WTC11 (cell line): ENCODE measurements around the gene SLK. TPM values are rescaled to one million over a fixed set of nuclear protein-coding genes. Genes with fewer than 3 reads are reported as not detected.

Experiments
- ATAC-seq: fragments of 200-7000 bp; cut with Tn5 transposase; 2 replicates; pipeline ENCODE4 v1.10.0; 2021; ENCODE audit warnings: mild to moderate bottlenecking, moderate library complexity
- CTCF ChIA-PET: fragments of 300-600 bp; sonication (Branson Sonifier 250); formaldehyde crosslinking; loops from one replicate; lab custom pipeline; 2021; ENCODE audit warnings: antibody characterized with exemption; lab: Charles Lee
- POLR2A ChIA-PET: fragments of 350-600 bp; sonication (Branson Sonifier 250); formaldehyde crosslinking; loops from one replicate; lab custom pipeline; 2021; ENCODE audit warnings: antibody characterized with exemption; lab: Charles Lee
- DNase-seq: peaks from one replicate; pipeline ENCODE4 v3.0.0; 2021; ENCODE audit warnings: low spot score
- H3K27ac Mint-ChIP-seq: 2 replicates; pipeline ENCODE4 v1.8.0; 2021; ENCODE audit warnings: mixed read lengths
- H3K27me3 Mint-ChIP-seq: 2 replicates; pipeline ENCODE4 v1.8.0; 2021; ENCODE audit warnings: low read depth, mild to moderate bottlenecking, moderate library complexity, mixed read lengths
- H3K36me3 Mint-ChIP-seq: 2 replicates; pipeline ENCODE4 v1.8.0; 2021; ENCODE audit warnings: mixed read lengths
- H3K4me1 Mint-ChIP-seq: 2 replicates; pipeline ENCODE4 v1.8.0; 2022; ENCODE audit warnings: mixed read lengths
- H3K4me3 Mint-ChIP-seq: 2 replicates; pipeline ENCODE4 v1.8.0; 2021; ENCODE audit warnings: mild to moderate bottlenecking, moderate library complexity, mixed read lengths
- H3K9me3 Mint-ChIP-seq: 2 replicates; pipeline ENCODE4 v1.8.0; 2021; ENCODE audit warnings: mixed read lengths
- ATF6 ChIP-seq: sonication (generic); formaldehyde crosslinking; IDR thresholded peaks from 2 replicates; pipeline ENCODE4 v1.8.1; 2023; ENCODE audit warnings: mild to moderate bottlenecking, missing genetic modification reagents
- CDX4 ChIP-seq: fragments of 250-450 bp; sonication (Bioruptor Pico); IDR thresholded peaks from 2 replicates; pipeline ENCODE4 v1.9.0; 2021; ENCODE audit warnings: moderate library complexity, mild to moderate bottlenecking, inconsistent platforms, borderline replicate concordance
- CREB1 ChIP-seq: sonication (generic); formaldehyde crosslinking; IDR thresholded peaks from 2 replicates; pipeline ENCODE4 v1.8.0; 2023; ENCODE audit warnings: mild to moderate bottlenecking, missing genetic modification reagents
- FOXJ3 ChIP-seq: sonication (generic); formaldehyde crosslinking; IDR thresholded peaks from 2 replicates; pipeline ENCODE4 v1.9.0; 2021; ENCODE audit warnings: missing genetic modification reagents, mild to moderate bottlenecking, borderline replicate concordance
- FOXP4 ChIP-seq: sonication (generic); formaldehyde crosslinking; IDR thresholded peaks from 2 replicates; pipeline ENCODE4 v1.8.0; 2022; ENCODE audit warnings: mild to moderate bottlenecking, missing genetic modification reagents
- GTF2I ChIP-seq: fragments of 250-450 bp; sonication (Bioruptor Pico); conservative IDR thresholded peaks from 2 replicates; pipeline ENCODE4 v1.4.0; 2021; ENCODE audit warnings: mild to moderate bottlenecking
- IRF2 ChIP-seq: sonication (generic); formaldehyde crosslinking; IDR thresholded peaks from 2 replicates; pipeline ENCODE4 v1.8.0; 2022; ENCODE audit warnings: low read depth, missing genetic modification reagents, borderline replicate concordance
- MAX ChIP-seq: sonication (generic); formaldehyde crosslinking; IDR thresholded peaks from 2 replicates; pipeline ENCODE4 v1.8.0; 2022; ENCODE audit warnings: mild to moderate bottlenecking, missing genetic modification reagents
- MXD4 ChIP-seq: fragments of 250-450 bp; sonication (Bioruptor Pico); IDR thresholded peaks from 2 replicates; pipeline ENCODE4 v1.8.0; 2021; ENCODE audit warnings: mild to moderate bottlenecking, moderate library complexity, borderline replicate concordance
- NFATC4 ChIP-seq: fragments of 250-450 bp; sonication (Bioruptor Pico); IDR thresholded peaks from 2 replicates; pipeline ENCODE4 v1.9.0; 2021; ENCODE audit warnings: mild to moderate bottlenecking
- NR1H2 ChIP-seq: sonication (generic); formaldehyde crosslinking; IDR thresholded peaks from 2 replicates; pipeline ENCODE4 v1.9.0; 2021; ENCODE audit warnings: mild to moderate bottlenecking, moderate library complexity, missing genetic modification reagents
- NR3C1 ChIP-seq: sonication (generic); formaldehyde crosslinking; conservative IDR thresholded peaks from 2 replicates; pipeline ENCODE4 v1.8.1; 2023; ENCODE audit warnings: low read depth, mild to moderate bottlenecking, missing genetic modification reagents
- PRDM15 ChIP-seq: sonication (generic); formaldehyde crosslinking; IDR thresholded peaks from 2 replicates; pipeline ENCODE4 v1.8.0; 2022; ENCODE audit warnings: missing genetic modification reagents
- RELA ChIP-seq: sonication (generic); formaldehyde crosslinking; IDR thresholded peaks from 2 replicates; pipeline ENCODE4 v1.8.1; 2022; ENCODE audit warnings: missing genetic modification reagents, mild to moderate bottlenecking, borderline replicate concordance
- RORB ChIP-seq: fragments of 250-450 bp; sonication (Bioruptor Pico); IDR thresholded peaks from 2 replicates; pipeline ENCODE4 v1.9.0; 2021; ENCODE audit warnings: mild to moderate bottlenecking
- SMAD3 ChIP-seq: sonication (generic); formaldehyde crosslinking; IDR thresholded peaks from 2 replicates; pipeline ENCODE4 v1.8.0; 2022; ENCODE audit warnings: missing genetic modification reagents, mild to moderate bottlenecking, borderline replicate concordance
- SP1 ChIP-seq: sonication (generic); formaldehyde crosslinking; conservative IDR thresholded peaks from 2 replicates; pipeline ENCODE4 v1.8.1; 2022; ENCODE audit warnings: missing genetic modification reagents
- TCF7 ChIP-seq: sonication (generic); formaldehyde crosslinking; IDR thresholded peaks from 2 replicates; pipeline ENCODE4 v1.8.0; 2022; ENCODE audit warnings: mild to moderate bottlenecking, low read depth, missing genetic modification reagents, moderate library complexity
- ZBTB43 ChIP-seq: sonication (generic); formaldehyde crosslinking; IDR thresholded peaks from 2 replicates; pipeline ENCODE4 v1.8.1; 2023; ENCODE audit warnings: mild to moderate bottlenecking, missing genetic modification reagents
- ZNF121 ChIP-seq: sonication (generic); formaldehyde crosslinking; IDR thresholded peaks from 2 replicates; pipeline ENCODE4 v1.8.0; 2023; ENCODE audit warnings: missing genetic modification reagents
- ZNF423 ChIP-seq: fragments of 250-450 bp; sonication (Bioruptor Pico); IDR thresholded peaks from 2 replicates; pipeline ENCODE4 v2.1.2; 2022; ENCODE audit warnings: mild to moderate bottlenecking, moderate library complexity
- ZNF512 ChIP-seq: sonication (generic); formaldehyde crosslinking; IDR thresholded peaks from 2 replicates; pipeline ENCODE4 v1.8.1; 2022; ENCODE audit warnings: missing genetic modification reagents, borderline replicate concordance
- total RNA-seq: library from RNA; stranded (reverse); gene quantifications from 3 replicates; pipeline ENCODE4 v1.2.3, GENCODE V29; 2021

Gene SLK
- total RNA-seq, 1 experiment from 2014 or later: 19.2 TPM

GRCh38 chr10:104054430-104054829 is 87.5 kb downstream of the SLK start (continued):
- TF ChIP-seq CDX4 (CRISPR knock-in tag): no peak

GRCh38 chr10:104056619-104057273 is 89.8 kb downstream of the SLK start:
- ChIA-PET CTCF (interaction anchor here (1.0 to 5.2 kb wide), 11 partner anchors 8 to 218 kb away, joined by 3 to 35 read pairs (median 4); partner anchors contain the start of genes GSTO1 and SFR1), POLR2A (interaction anchor here (6.0 kb wide), 1 partner anchor 65 kb away, joined by 34 read pairs; the partner anchor contains the start of gene SFR1)
- no peaks in the 10 kb centered on the region; the same call in 1 of the 2 replicates for H3K27me3 Mint-ChIP-seq
- no peak overlapping the region for H3K4me3 Mint-ChIP-seq
- peaks cover 3% of the 10 kb centered on the region for H3K9me3 Mint-ChIP-seq
- TF ChIP-seq SMAD3: no peak
- no peak for TF ChIP-seq RELA (CRISPR knock-in tag)
- TF ChIP-seq ATF6 (CRISPR knock-in tag): 0 out of 2 replicates have a peak, but pooled peaks have one; percentile 55
- no peak for TF ChIP-seq IRF2 (CRISPR knock-in tag)
- TF ChIP-seq FOXJ3: no peak
- peak; percentile 77 for TF ChIP-seq ZNF121 (CRISPR knock-in tag)
- TF ChIP-seq NR3C1: no peak
- no peak for TF ChIP-seq MAX (CRISPR knock-in tag)
- no peak for TF ChIP-seq SP1 (CRISPR knock-in tag)
- no peak for TF ChIP-seq ZNF512 (CRISPR knock-in tag)
- TF ChIP-seq GTF2I (CRISPR knock-in tag): peak; percentile 92
- TF ChIP-seq CREB1 (CRISPR knock-in tag): no peak
- peak; percentile 36 for ATAC-seq
- H3K27ac Mint-ChIP-seq: no peak overlapping the region
- no peak for DNase-seq
- H3K36me3 Mint-ChIP-seq: no peaks in the 10 kb centered on the region
- H3K4me1 Mint-ChIP-seq: peaks cover 36% of the 10 kb centered on the region

GRCh38 chr10:104057717-104058116 is 90.8 kb downstream of the SLK start:
- Mint-ChIP-seq H3K27me3 (no peaks in the 10 kb centered on the region; the same call in 1 of the 2 replicates), H3K9me3 (peaks cover 4% of the 10 kb centered on the region), H3K4me3 (no peak overlapping the region), H3K27ac (no peak overlapping the region; the same call in 1 of the 2 replicates), H3K36me3 (no peaks in the 10 kb centered on the region), H3K4me1 (peaks cover 36% of the 10 kb centered on the region)
- ATAC-seq: peak; percentile 22
- POLR2A ChIA-PET: interaction anchor here (6.0 kb wide), 1 partner anchor 64 kb away, joined by 34 read pairs; the partner anchor contains the start of gene SFR1
- no peak for DNase-seq
- CTCF ChIA-PET: interaction anchor here (0.5 to 5.2 kb wide), 10 partner anchors 9 to 217 kb away, joined by 3 to 35 read pairs (median 4); partner anchors contain the start of gene SFR1
- TF ChIP-seq RORB (CRISPR knock-in tag): no peak
- no peak for TF ChIP-seq ZNF121 (CRISPR knock-in tag)
- no peak for TF ChIP-seq ZBTB43 (CRISPR knock-in tag)
- TF ChIP-seq PRDM15 (CRISPR knock-in tag): no peak
- no peak for TF ChIP-seq FOXP4 (CRISPR knock-in tag)
- no peak for TF ChIP-seq ZNF423 (CRISPR knock-in tag)
- no peak for TF ChIP-seq FOXJ3
- no peak for TF ChIP-seq NFATC4 (CRISPR knock-in tag)
- TF ChIP-seq TCF7 (CRISPR knock-in tag): no peak
- no peak for TF ChIP-seq MXD4 (CRISPR knock-in tag)
- no peak for TF ChIP-seq NR1H2 (CRISPR knock-in tag)
